IMR-90 (cell line): ENCODE measurements around the gene MAP3K19. TPM values are rescaled to one million over a fixed set of nuclear protein-coding genes. Genes with fewer than 3 reads are reported as not detected.
A peak's percentile ranks its signal among the peaks of the same experiment; 100 is the strongest.

Source experiments
- ATAC-seq: fragments of 200-7000 bp; cut with Tn5 transposase; 2 replicates; pipeline ENCODE4 v1.9.1; 2020; ENCODE audit warnings: low read depth, mild to moderate bottlenecking, moderate library complexity
- BruUV-seq: library from RNA; stranded (reverse); fragments of 400-500 nt; replicated peaks from 2 replicates; lab custom pipeline; 2021; lab: Mats Ljungman, UMichigan
- CTCF ChIA-PET: fragments of 300-600 bp; formaldehyde crosslinking; extraction: SDS; loops from one replicate; lab custom pipeline; 2021; ENCODE audit warnings: antibody characterized with exemption; lab: Yijun Ruan, JAX
- POLR2A ChIA-PET: fragments of 300-600 bp; sonication (Branson Sonifier 250); formaldehyde crosslinking; loops from one replicate; lab custom pipeline; 2022; ENCODE audit warnings: antibody characterized with exemption; ENCODE audit not compliant: unreplicated experiment; lab: Charles Lee
- DNase-seq: peaks from one replicate; pipeline ENCODE4 v3.0.0; 2013
- H2AFZ ChIP-seq: replicated peaks from 2 replicates; pipeline ENCODE3; 2013; ENCODE audit warnings: low read length, mild to moderate bottlenecking; ENCODE audit not compliant: poor library complexity
- H2AK5ac ChIP-seq: 2 replicates; pipeline ENCODE4 v1.6.1; 2013; ENCODE audit warnings: low read depth, low read length, inconsistent platforms
- H2AK9ac ChIP-seq: replicated peaks from 2 replicates; pipeline ENCODE3; 2013; ENCODE audit warnings: mild to moderate bottlenecking, low read depth, low read length, moderate library complexity; ENCODE audit not compliant: poor library complexity
- H2BK120ac ChIP-seq: 2 replicates; pipeline ENCODE4 v1.6.1; 2013; ENCODE audit warnings: low read depth, low read length, inconsistent platforms
- H2BK15ac ChIP-seq: 3 replicates; pipeline ENCODE4 v1.6.1; 2013; ENCODE audit warnings: low read depth, low read length, inconsistent platforms
- H2BK20ac ChIP-seq: 2 replicates; pipeline ENCODE4 v1.6.1; 2013; ENCODE audit warnings: low read depth, mild to moderate bottlenecking, inconsistent platforms, low read length, moderate library complexity
- H2BK5ac ChIP-seq: 2 replicates; pipeline ENCODE4 v1.6.1; 2013; ENCODE audit warnings: mild to moderate bottlenecking, low read depth, low read length, inconsistent platforms; ENCODE audit not compliant: poor library complexity, severe bottlenecking
- H3K14ac ChIP-seq: replicated peaks from 2 replicates; pipeline ENCODE4 v1.6.1; 2013; ENCODE audit warnings: low read depth, low read length, inconsistent platforms
- H3K18ac ChIP-seq: 2 replicates; pipeline ENCODE4 v1.6.1; 2013; ENCODE audit warnings: low read depth, low read length, control low read depth
- H3K23ac ChIP-seq: 2 replicates; pipeline ENCODE4 v1.6.1; 2013; ENCODE audit warnings: low read depth, low read length, inconsistent platforms
- H3K27ac ChIP-seq: 2 replicates; pipeline ENCODE4 v1.5.1; 2013; ENCODE audit warnings: mild to moderate bottlenecking, control low read depth, low read length; ENCODE audit not compliant: insufficient read depth
- H3K27me3 ChIP-seq: 2 replicates; pipeline ENCODE4 v1.6.1; 2013; ENCODE audit warnings: low read length; ENCODE audit not compliant: control insufficient read depth, insufficient read depth
- H3K36me3 ChIP-seq: 2 replicates; pipeline ENCODE4 v1.6.1; 2013; ENCODE audit warnings: low read length, mixed read lengths; ENCODE audit not compliant: control insufficient read depth, insufficient read depth
- H3K4ac ChIP-seq: 2 replicates; pipeline ENCODE4 v1.6.1; 2013; ENCODE audit warnings: low read depth, low read length, inconsistent platforms
- H3K4me1 ChIP-seq: 2 replicates; pipeline ENCODE4 v1.6.1; 2013; ENCODE audit warnings: low read length, mixed read lengths; ENCODE audit not compliant: control insufficient read depth, insufficient read depth
- H3K4me2 ChIP-seq: 2 replicates; pipeline ENCODE4 v1.6.1; 2013; ENCODE audit warnings: low read depth, mild to moderate bottlenecking, control low read depth, low read length, moderate library complexity
- H3K4me3 ChIP-seq: 2 replicates; pipeline ENCODE4 v1.5.1; 2013; ENCODE audit warnings: low read depth, mild to moderate bottlenecking, control low read depth, low read length, moderate library complexity; ENCODE audit not compliant: insufficient read depth
- H3K56ac ChIP-seq: 2 replicates; pipeline ENCODE4 v1.6.1; 2013; ENCODE audit warnings: low read length, inconsistent platforms; ENCODE audit not compliant: insufficient read depth; ENCODE audit errors: extremely low read depth
- H3K79me1 ChIP-seq, 2 experiments: 2 replicates each; pipeline ENCODE4 v1.6.1; 2013; ENCODE audit warnings: low read length in 2 of 2, inconsistent platforms in 1 of 2, low read depth in 1 of 2
- H3K9ac ChIP-seq: 2 replicates; pipeline ENCODE4 v1.6.1; 2013; ENCODE audit warnings: low read depth, low read length, control low read depth
- H3K9me1 ChIP-seq: 2 replicates; pipeline ENCODE4 v1.6.1; 2013; ENCODE audit warnings: low read length, inconsistent platforms; ENCODE audit not compliant: insufficient read depth
- H3K9me3 ChIP-seq: 2 replicates; pipeline ENCODE4 v1.6.1; 2013; ENCODE audit warnings: low read length; ENCODE audit not compliant: control insufficient read depth, insufficient read depth
- H4K20me1 ChIP-seq: 2 replicates; pipeline ENCODE4 v1.6.1; 2013; ENCODE audit warnings: low read length, inconsistent platforms; ENCODE audit not compliant: insufficient read depth
- H4K5ac ChIP-seq: 2 replicates; pipeline ENCODE4 v1.6.1; 2013; ENCODE audit warnings: mild to moderate bottlenecking, low read depth, low read length, control low read depth
- H4K8ac ChIP-seq, 2 experiments: 2 replicates each; pipeline ENCODE4 v1.6.1; 2013; ENCODE audit warnings: low read depth in 2 of 2, low read length in 2 of 2, control low read depth in 1 of 2, inconsistent platforms in 1 of 2
- H4K91ac ChIP-seq: 2 replicates; pipeline ENCODE4 v1.6.1; 2013; ENCODE audit warnings: low read depth, low read length, inconsistent platforms; ENCODE audit not compliant: insufficient read depth
- BHLHE40 ChIP-seq: fragments of 150-350 bp; IDR thresholded peaks from 2 replicates; pipeline ENCODE4 v1.6.1; 2016; ENCODE audit warnings: mild to moderate bottlenecking, low read depth, low read length
- MAZ ChIP-seq: IDR thresholded peaks from 2 replicates; pipeline ENCODE4 v1.6.1; 2012; ENCODE audit warnings: low read depth, mild to moderate bottlenecking, low read length, improper control_type of control experiment, moderate library complexity, borderline replicate concordance
- POLR2A ChIP-seq: IDR thresholded peaks from 2 replicates; pipeline ENCODE4 v1.6.1; 2012; ENCODE audit warnings: mild to moderate bottlenecking, low read depth, low read length
- RAD21 ChIP-seq: IDR thresholded peaks from 2 replicates; pipeline ENCODE4 v1.6.1; 2012; ENCODE audit warnings: low read length, improper control_type of control experiment
- RFX5 ChIP-seq: IDR thresholded peaks from 2 replicates; pipeline ENCODE4 v1.8.0; 2012; ENCODE audit warnings: low read depth, mild to moderate bottlenecking, low read length, moderate library complexity
- SMC3 ChIP-seq: fragments of 150-350 bp; IDR thresholded peaks from 2 replicates; pipeline ENCODE4 v1.6.1; 2016; ENCODE audit warnings: low read depth, mild to moderate bottlenecking, antibody characterized with exemption, low read length, moderate library complexity
- WGBS, 2 experiments: methylation state at CpG; one replicate each; pipeline versions ENCODE4 v1.1.5 to v1.1.7; 2013; ENCODE audit warnings: missing lambda C conversion rate in 2 of 2; ENCODE audit not compliant: insufficient read length in 1 of 2; ENCODE audit errors: extremely low coverage in 2 of 2; 5-methylcytosine and 5-hydroxymethylcytosine counted together
- dilution Hi-C: fragments of 300-500 bp; cut with HindIII; formaldehyde crosslinking; loops from one replicate; pipeline ENCODE4 v1.14.3; 2018; ENCODE audit warnings: low sequenced_read_pairs; ENCODE audit not compliant: unreplicated experiment
- in situ Hi-C: fragments of 300-500 bp; cut with MboI; formaldehyde crosslinking; loops from 3 replicates; pipeline ENCODE4 v1.14.3; 2019; ENCODE audit warnings: low sequenced_read_pairs, inconsistent platforms, mixed read lengths
- intact Hi-C: fragments of 100-400 bp; cut with micrococcal nuclease; formaldehyde crosslinking; loops from 2 replicates; pipeline ENCODE4 v1.10.0; 2022
- polyA plus RNA-seq, 3 experiments: library from polyadenylated mRNA; depleted of rRNA; stranded (reverse); fragments of >200 nt; gene quantifications; 2 replicates each; pipeline ENCODE4 v1.2.3, GENCODE V29; 2012; ENCODE audit warnings: low replicate concordance in 1 of 3
- total RNA-seq: library from RNA; depleted of rRNA; stranded (reverse); fragments of >200 nt; gene quantifications from 2 replicates; pipeline ENCODE4 v1.2.3, GENCODE V29; 2012
- TF ChIP-seq, protein P1 (sequence below): fragments of 150-350 bp; IDR thresholded peaks from 2 replicates; pipeline ENCODE4 v1.6.1; 2016; ENCODE audit warnings: low read depth, mild to moderate bottlenecking, low read length, moderate library complexity, borderline replicate concordance
- TF ChIP-seq, protein P2 (sequence below): conservative IDR thresholded peaks from 2 replicates; pipeline ENCODE4 v1.5.1; 2012; ENCODE audit warnings: mild to moderate bottlenecking, low read depth, low read length, improper control_type of control experiment

Gene MAP3K19
- total and polyA plus RNA-seq, 2 of the 4 experiments (the other 2 are of a cell fraction), result not detected

DNA sequence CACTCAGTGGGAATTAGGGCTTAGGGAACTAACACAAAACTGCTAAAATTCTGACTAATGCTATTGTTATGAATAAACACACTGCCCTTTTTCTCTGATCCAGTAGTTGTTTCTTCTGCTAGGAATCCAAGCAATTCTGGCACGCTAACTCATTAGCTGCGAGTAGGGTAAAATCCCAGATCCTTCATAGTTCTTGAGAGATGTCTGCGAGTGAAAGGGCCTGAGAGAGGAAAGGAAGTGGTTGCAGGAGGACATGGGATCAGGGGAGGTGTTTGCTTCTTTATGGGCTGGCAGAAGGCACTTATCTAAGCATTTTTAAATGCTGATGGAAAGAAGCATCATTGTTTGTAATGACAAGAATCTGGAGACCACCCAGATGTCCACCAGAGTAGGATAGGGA lies 9.4 kb downstream of the MAP3K19 start:
- Histone ChIP-seq H3K14ac (no peak overlapping the region), H4K8ac (no peak overlapping the region), H2BK5ac (no peak overlapping the region), H2AK5ac (no peak overlapping the region), H3K36me3 (no peaks in the 10 kb centered on the region), H3K27me3 (no peaks in the 10 kb centered on the region), H2BK15ac (no peak overlapping the region), H3K79me1 (no peaks in the 10 kb centered on the region), H4K20me1 (no peaks in the 10 kb centered on the region), H3K23ac (no peak overlapping the region), H2BK20ac (no peak overlapping the region), H2AFZ (no peak overlapping the region), H4K5ac (no peak overlapping the region), H3K56ac (no peak overlapping the region), H2BK120ac (no peak overlapping the region), H3K4me2 (peak overlapping the region; percentile 33; the same call in 1 of the 2 replicates), H3K18ac (no peak overlapping the region), H3K9ac (no peak overlapping the region), H4K91ac (no peak overlapping the region), H3K9me1 (no peaks in the 10 kb centered on the region), H3K4ac (no peak overlapping the region), H3K4me1 (no peaks in the 10 kb centered on the region), H2AK9ac (no peak overlapping the region), H3K4me3 (no peak overlapping the region), H3K9me3 (no peaks in the 10 kb centered on the region), H3K27ac (no peak overlapping the region)
- peak; percentile 77 for ATAC-seq
- no CpG with 5 or more reads among the region's 3 CpGs for WGBS, 2 experiments
- in situ Hi-C loops (no loop called here), dilution Hi-C loops (no loop called here), intact Hi-C loops (no loop called here)
- no TSS peak for BruUV-seq
- DNase-seq, result peak; percentile 48
- no peak for TF ChIP-seq BHLHE40
- TF ChIP-seq, protein P1, sequence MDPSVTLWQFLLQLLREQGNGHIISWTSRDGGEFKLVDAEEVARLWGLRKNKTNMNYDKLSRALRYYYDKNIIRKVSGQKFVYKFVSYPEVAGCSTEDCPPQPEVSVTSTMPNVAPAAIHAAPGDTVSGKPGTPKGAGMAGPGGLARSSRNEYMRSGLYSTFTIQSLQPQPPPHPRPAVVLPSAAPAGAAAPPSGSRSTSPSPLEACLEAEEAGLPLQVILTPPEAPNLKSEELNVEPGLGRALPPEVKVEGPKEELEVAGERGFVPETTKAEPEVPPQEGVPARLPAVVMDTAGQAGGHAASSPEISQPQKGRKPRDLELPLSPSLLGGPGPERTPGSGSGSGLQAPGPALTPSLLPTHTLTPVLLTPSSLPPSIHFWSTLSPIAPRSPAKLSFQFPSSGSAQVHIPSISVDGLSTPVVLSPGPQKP, result no peak
- TF ChIP-seq, protein P2, sequence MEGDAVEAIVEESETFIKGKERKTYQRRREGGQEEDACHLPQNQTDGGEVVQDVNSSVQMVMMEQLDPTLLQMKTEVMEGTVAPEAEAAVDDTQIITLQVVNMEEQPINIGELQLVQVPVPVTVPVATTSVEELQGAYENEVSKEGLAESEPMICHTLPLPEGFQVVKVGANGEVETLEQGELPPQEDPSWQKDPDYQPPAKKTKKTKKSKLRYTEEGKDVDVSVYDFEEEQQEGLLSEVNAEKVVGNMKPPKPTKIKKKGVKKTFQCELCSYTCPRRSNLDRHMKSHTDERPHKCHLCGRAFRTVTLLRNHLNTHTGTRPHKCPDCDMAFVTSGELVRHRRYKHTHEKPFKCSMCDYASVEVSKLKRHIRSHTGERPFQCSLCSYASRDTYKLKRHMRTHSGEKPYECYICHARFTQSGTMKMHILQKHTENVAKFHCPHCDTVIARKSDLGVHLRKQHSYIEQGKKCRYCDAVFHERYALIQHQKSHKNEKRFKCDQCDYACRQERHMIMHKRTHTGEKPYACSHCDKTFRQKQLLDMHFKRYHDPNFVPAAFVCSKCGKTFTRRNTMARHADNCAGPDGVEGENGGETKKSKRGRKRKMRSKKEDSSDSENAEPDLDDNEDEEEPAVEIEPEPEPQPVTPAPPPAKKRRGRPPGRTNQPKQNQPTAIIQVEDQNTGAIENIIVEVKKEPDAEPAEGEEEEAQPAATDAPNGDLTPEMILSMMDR, result no peak
- no peak for TF ChIP-seq RFX5
- TF ChIP-seq POLR2A, result no peak
- no peak for TF ChIP-seq SMC3
- no peak for TF ChIP-seq RAD21
- no peak for TF ChIP-seq MAZ
- POLR2A ChIA-PET, result no interaction called here
- CTCF ChIA-PET, result no interaction called here
